Measurements from ENCODE around the gene E2F2. TPM values are rescaled to one million over a fixed set of nuclear protein-coding genes. Genes with fewer than 3 reads are reported as not detected.

Gene E2F2
- total RNA-seq, 1 experiment from 2014 or later: 16.3 TPM

DNA sequence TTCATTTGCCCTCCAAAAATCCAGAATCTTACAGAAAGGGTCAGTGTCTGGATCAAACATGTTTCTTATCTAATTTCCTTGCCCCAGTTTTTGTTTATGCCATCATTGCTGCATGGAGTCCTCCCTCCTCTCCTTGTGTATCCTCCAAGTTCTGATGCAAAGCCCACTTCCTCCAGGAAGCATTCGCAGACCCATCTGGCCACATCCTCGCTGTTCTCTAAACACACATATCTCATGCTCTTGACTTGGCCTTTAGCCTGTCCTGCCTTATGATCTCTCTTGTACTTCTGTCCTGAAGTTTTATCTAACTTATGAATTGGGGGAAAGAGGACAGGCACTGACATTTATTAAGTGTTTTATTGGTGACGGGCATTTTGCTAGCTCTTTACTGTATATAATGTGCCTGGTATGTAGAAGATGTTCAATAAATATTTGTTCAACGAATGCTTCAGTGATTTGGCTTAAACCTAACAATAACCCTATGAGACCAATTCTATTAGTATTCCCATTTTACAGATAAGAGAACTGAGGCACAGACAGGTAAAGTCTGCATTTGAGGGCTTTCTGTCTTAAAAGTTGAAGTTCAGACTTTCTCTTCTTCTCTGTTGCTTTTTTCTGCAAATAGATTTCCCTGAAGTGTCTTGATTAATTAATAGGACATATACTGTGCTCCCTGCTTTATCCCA lies 47.4 kb upstream of the E2F2 start:
- H3K9ac ChIP-seq (ENCODE audit: low read length): peak overlapping the region; percentile 54; the same call in 1 of the 2 replicates
- TF ChIP-seq POLR2AphosphoS5 (IDR thresholded peaks at IDR 0.05; ENCODE audit: low read depth, low read length) (no peak), EZH2 (IDR thresholded peaks at IDR 0.05) (no peak), ZNF274 (IDR thresholded peaks at IDR 0.05; ENCODE audit: low read depth, low read length) (no peak), EGR1 (IDR thresholded peaks at IDR 0.05; ENCODE audit: low read depth) (no peak), SRF (IDR thresholded peaks at IDR 0.05; ENCODE audit: low read depth) (no peak), CBX3 (IDR thresholded peaks at IDR 0.05; ENCODE audit: low read depth) (no peak), ZFX (IDR thresholded peaks at IDR 0.05) (no peak), ZBTB33 (IDR thresholded peaks at IDR 0.05; ENCODE audit: extremely low read depth, insufficient replicate concordance, low read length) (no peak), RAD21 (IDR thresholded peaks at IDR 0.05; ENCODE audit: low read depth) (no peak), REST (IDR thresholded peaks at IDR 0.05; ENCODE audit: low read depth) (no peak), CEBPB (IDR thresholded peaks at IDR 0.05; ENCODE audit: low read depth) (no peak), POLR2A (IDR thresholded peaks at IDR 0.05; ENCODE audit: borderline replicate concordance, extremely low read depth, insufficient read depth, insufficient read length) (no peak), SIN3A (IDR thresholded peaks at IDR 0.05; ENCODE audit: low read depth) (no peak)
- intact Hi-C loops (cut with micrococcal nuclease): no loop called here
- no peaks in the 10 kb centered on the region for H4K20me1 ChIP-seq (ENCODE audit: insufficient read depth)
- no peaks in the 10 kb centered on the region for H3K36me3 ChIP-seq (ENCODE audit: control insufficient read depth in 1 of 2, insufficient read depth in 2 of 2, low read length in 2 of 2)
- DNase-seq (ENCODE audit: low read depth, low spot score) (no peak), ATAC-seq (no peak)
- no peaks in the 10 kb centered on the region for H3K27me3 ChIP-seq (ENCODE audit: insufficient read depth, low read length)
- H3K4me2 ChIP-seq (ENCODE audit: low read length): peak overlapping the region; percentile 80; the same call in 1 of the 2 replicates
- BruUV-seq (replicated peaks): no TSS peak
- no peaks in the 10 kb centered on the region for H3K9me3 ChIP-seq (ENCODE audit: control insufficient read depth in 1 of 2, insufficient read depth in 1 of 2, low read depth in 1 of 2, low read length in 2 of 2)
- ChIA-PET CTCF (no interaction called here), POLR2A (interaction anchor here (1.6 kb wide), 1 partner anchor 19 kb away, joined by 7 read pairs; the partner anchor contains the start of gene ID3), RAD21 (ENCODE audit: low non-redundant PET in 1 of 2, low total read pairs in 2 of 2, uncharacterized antibody in 2 of 2, unreplicated experiment in 2 of 2) (no interaction called here)
- no peaks in the 10 kb centered on the region for H3K79me2 ChIP-seq (ENCODE audit: insufficient read depth, low read length)
- peaks cover 17 to 41% of the 10 kb centered on the region in 2 experiments for H3K4me1 ChIP-seq (ENCODE audit: control insufficient read depth in 1 of 2, insufficient read depth in 2 of 2, low read length in 2 of 2)
- H3K9me2 ChIP-seq (ENCODE audit: insufficient read depth): no peaks in the 10 kb centered on the region
- peak overlapping the region; percentile 89 for H2AFZ ChIP-seq (ENCODE audit: low read depth, low read length, poor library complexity, severe bottlenecking)
- no peak overlapping the region for H3K4me3 ChIP-seq (replicated peaks in 1 of 2; ENCODE audit: low read depth in 1 of 2, low read length in 2 of 2)
- no peak overlapping the region for H3K27ac ChIP-seq (ENCODE audit: low read depth, low read length)

Data from HCT116 (cell line).